HepG2 (cell line): ENCODE results near the gene ELAVL4. TPM values are rescaled to one million over a fixed set of nuclear protein-coding genes. Genes with fewer than 3 reads are reported as not detected.

Source experiments
- ATAC-seq: fragments of 200-7000 bp; cut with Tn5 transposase; 3 replicates; pipeline ENCODE4 v1.9.1; 2020; ENCODE audit warnings: mild to moderate bottlenecking, moderate library complexity
- BruUV-seq: library from RNA; stranded (reverse); fragments of 400-500 nt; replicated peaks from 2 replicates; lab custom pipeline; 2021; lab: Mats Ljungman, UMichigan
- CTCF ChIA-PET: fragments of 300-600 bp; formaldehyde crosslinking; extraction: SDS; loops from one replicate; lab custom pipeline; 2021; ENCODE audit warnings: low total read pairs, inconsistent platforms, low intra/inter-chr PET ratio; lab: Yijun Ruan, JAX
- POLR2A ChIA-PET: fragments of 350-600 bp; sonication (Branson Sonifier 250); formaldehyde crosslinking; loops from one replicate; lab custom pipeline; 2020; ENCODE audit warnings: antibody characterized with exemption, inconsistent platforms; lab: Yijun Ruan, JAX
- DNase-seq: peaks from one replicate; pipeline ENCODE4 v3.0.0-alpha.2; 2015; ENCODE audit warnings: low spot score
- FAIRE-seq: peaks from 3 replicates; lab custom pipeline; 2011; peaks lifted over from hg19 to GRCh38; lab: Jason Lieb, UNC
- H2AFZ ChIP-seq: one replicate; pipeline ENCODE4 v1.6.1; 2011; ENCODE audit warnings: low read length, inconsistent platforms
- H3K27ac ChIP-seq: fragments of 300-600 bp; 3 replicates; pipeline ENCODE4 v1.8.0; 2011; ENCODE audit warnings: mixed run types, mild to moderate bottlenecking, mixed read lengths, low read length, inconsistent platforms; ENCODE audit not compliant: insufficient read depth; ENCODE audit errors: extremely low read length
- H3K27me3 ChIP-seq, 2 experiments: fragments of 200-600 bp in 1 of 2; 2 replicates in 1 of 2; 3 replicates in 1 of 2; pipeline versions ENCODE4 v1.6.0 to v1.8.0; 2011; ENCODE audit warnings: low read length in 2 of 2, mild to moderate bottlenecking in 2 of 2, moderate library complexity in 2 of 2, inconsistent platforms in 1 of 2; ENCODE audit not compliant: insufficient read depth in 2 of 2, control insufficient read depth in 1 of 2
- H3K36me3 ChIP-seq, 2 experiments: fragments of 200-600 bp in 1 of 2; replicated peaks in 1 of 2; 2 replicates in 1 of 2; 3 replicates in 1 of 2; pipeline versions ENCODE4 v1.5.1 to v1.8.0; 2011; ENCODE audit warnings: low read length in 2 of 2, inconsistent platforms in 1 of 2; ENCODE audit not compliant: insufficient read depth in 2 of 2, control insufficient read depth in 1 of 2
- H3K4me1 ChIP-seq: 2 replicates; pipeline ENCODE4 v1.5.1; 2012; ENCODE audit warnings: low read length, inconsistent platforms; ENCODE audit not compliant: insufficient read depth
- H3K4me2 ChIP-seq: 2 replicates; pipeline ENCODE4 v1.6.0; 2011; ENCODE audit warnings: low read depth, low read length, inconsistent platforms
- H3K4me3 ChIP-seq, 3 experiments: fragments of 200-600 bp in 1 of 3; sonication (generic), shearing (Covaris generic) in 1 of 3; replicated peaks in 1 of 3; 2 replicates each; pipeline ENCODE4 v1.5.1; 2011 to 2016; ENCODE audit warnings: low read length in 3 of 3, inconsistent platforms in 2 of 3, low read depth in 2 of 3, mild to moderate bottlenecking in 2 of 3, control low read depth in 1 of 3, mixed read lengths in 1 of 3; ENCODE audit not compliant: insufficient read depth in 1 of 3
- H3K79me2 ChIP-seq: one replicate; pipeline ENCODE4 v1.6.1; 2011; ENCODE audit warnings: low read length, inconsistent platforms; ENCODE audit not compliant: insufficient read depth
- H3K9ac ChIP-seq: 2 replicates; pipeline ENCODE4 v1.6.0; 2011; ENCODE audit warnings: mild to moderate bottlenecking, low read depth, low read length, inconsistent platforms; ENCODE audit not compliant: insufficient read depth
- H3K9me3 ChIP-seq: 2 replicates; pipeline ENCODE4 v1.5.1; 2012; ENCODE audit warnings: mild to moderate bottlenecking, low read length
- H4K20me1 ChIP-seq: 2 replicates; pipeline ENCODE4 v1.6.0; 2011; ENCODE audit warnings: inconsistent platforms, mild to moderate bottlenecking, low read length, moderate library complexity; ENCODE audit not compliant: insufficient read depth
- BRD4 ChIP-seq: sonication (generic); formaldehyde crosslinking; IDR thresholded peaks from 2 replicates; pipeline ENCODE4 v1.4.0; 2020; ENCODE audit warnings: missing genetic modification reagents
- CBX2 ChIP-seq, 2 experiments: fragments of 200-600 bp in 1 of 2; sonication (generic); formaldehyde crosslinking in 1 of 2; IDR thresholded peaks; 2 replicates each; pipeline versions ENCODE4 v1.7.0 to v1.8.1; 2018 to 2022; ENCODE audit warnings: low read depth in 2 of 2, low read length in 1 of 2, mild to moderate bottlenecking in 1 of 2, missing genetic modification reagents in 1 of 2
- ERF ChIP-seq: IDR thresholded peaks from 2 replicates; pipeline ENCODE4 v1.6.1; 2018; ENCODE audit warnings: missing biosample characterization, missing genetic modification reagents
- JUNB ChIP-seq: sonication (generic); formaldehyde crosslinking; IDR thresholded peaks from 2 replicates; pipeline ENCODE4 v1.8.0; 2022; ENCODE audit warnings: missing genetic modification reagents, mild to moderate bottlenecking, borderline replicate concordance
- MAFF ChIP-seq: IDR thresholded peaks from 2 replicates; pipeline ENCODE4 v1.6.1; 2011; ENCODE audit warnings: low read depth, low read length, improper control_type of control experiment
- NFYB ChIP-seq: sonication (generic); formaldehyde crosslinking; IDR thresholded peaks from 2 replicates; pipeline ENCODE4 v1.4.0; 2020; ENCODE audit warnings: missing genetic modification reagents
- SAFB2 ChIP-seq: sonication (generic); formaldehyde crosslinking; IDR thresholded peaks from 2 replicates; pipeline ENCODE4 v1.5.1; 2020; ENCODE audit warnings: missing genetic modification reagents, low read depth, mild to moderate bottlenecking, borderline replicate concordance
- SALL1 ChIP-seq: sonication (generic); formaldehyde crosslinking; IDR thresholded peaks from 2 replicates; pipeline ENCODE4 v1.8.0; 2022; ENCODE audit warnings: mild to moderate bottlenecking, missing genetic modification reagents
- ZMYM3 ChIP-seq: sonication (generic); formaldehyde crosslinking; IDR thresholded peaks from 2 replicates; pipeline ENCODE4 v1.5.1; 2020; ENCODE audit warnings: mild to moderate bottlenecking, missing genetic modification reagents
- ZNF652 ChIP-seq: IDR thresholded peaks from 2 replicates; pipeline ENCODE4 v1.6.1; 2016; ENCODE audit warnings: low read depth, borderline replicate concordance
- WGBS: methylation state at CpG from one replicate; pipeline ENCODE4 v1.1.6; 2017; ENCODE audit warnings: low lambda C conversion rate; 5-methylcytosine and 5-hydroxymethylcytosine counted together
- in situ Hi-C: cut with HindIII; loops from 2 replicates; pipeline ENCODE4 v1.10.0; 2017; ENCODE audit warnings: low pct_unique_long_range_greater_than_20kb; ENCODE audit not compliant: extremely low pct_ligation_motif_present
- intact Hi-C: fragments of 100-400 bp; cut with micrococcal nuclease; formaldehyde crosslinking; loops from one replicate; pipeline ENCODE4 v1.10.0; 2022; ENCODE audit not compliant: unreplicated experiment
- polyA plus RNA-seq, 8 experiments: library from polyadenylated mRNA; depleted of rRNA in 3 of 8; stranded (reverse) in 7 of 8; unstranded in 1 of 8; fragments of >200 nt; fragmentation: Illumina TruSeq in 4 of 8; extraction: Trizol in 4 of 8; gene quantifications; 2 replicates each; pipeline versions ENCODE4 v1.2.1 to v1.2.3, GENCODE V29; 2011 to 2016; ENCODE audit warnings: low read depth in 4 of 8, missing spikeins in 1 of 8, mixed read lengths in 1 of 8; ENCODE audit not compliant: insufficient read depth in 1 of 8
- total RNA-seq, 5 experiments: library from RNA; depleted of rRNA; stranded (reverse); fragments of >200 nt; fragmentation: Illumina TruSeq; extraction: Trizol; gene quantifications; 2 replicates each; pipeline ENCODE4 v1.2.3, GENCODE V29; 2016; ENCODE audit warnings: low read depth in 1 of 5
- TF ChIP-seq, protein P1 (sequence below): sonication (generic); formaldehyde crosslinking; conservative IDR thresholded peaks from 2 replicates; pipeline ENCODE4 v1.4.0; 2020; ENCODE audit warnings: missing genetic modification reagents

ELAVL4 gene
- total and polyA plus RNA-seq, 2 of the 13 experiments (the other 11 are each of a cell fraction or from before 2014, with no cell fraction given): not detected

DNA sequence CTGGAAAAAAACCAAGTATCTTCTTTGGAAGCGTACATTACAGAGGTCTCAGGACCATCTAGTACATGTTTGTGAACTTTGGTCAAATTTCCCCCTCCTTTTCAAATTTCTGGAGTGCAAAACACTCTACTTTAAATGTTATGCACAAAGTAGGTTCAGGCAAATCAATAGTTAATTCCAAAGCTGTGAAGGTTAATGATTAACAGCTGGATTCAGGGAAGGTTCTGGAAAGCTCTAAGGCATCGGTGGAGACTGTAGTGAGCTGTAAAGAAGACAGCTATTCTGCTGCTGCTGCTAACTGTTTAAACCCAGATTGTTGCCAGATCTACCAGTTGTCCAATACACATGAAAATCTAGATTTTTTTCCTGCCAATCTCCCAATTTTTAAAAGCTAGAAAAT is 70.9 kb downstream of the ELAVL4 start:
- H2AFZ ChIP-seq: no peak overlapping the region
- H3K79me2 ChIP-seq: no peaks in the 10 kb centered on the region
- no peak overlapping the region for H3K4me2 ChIP-seq
- no peak overlapping the region for H3K9ac ChIP-seq
- ATAC-seq (no peak), FAIRE-seq (no peak), DNase-seq (no peak)
- 0% methylated on average over 2 of the region's 2 CpGs for WGBS
- H3K9me3 ChIP-seq: no peaks in the 10 kb centered on the region
- no peaks in the 10 kb centered on the region; a peak in 1 of 5 replicates for H3K27me3 ChIP-seq
- no TSS peak for BruUV-seq
- H4K20me1 ChIP-seq: no peaks in the 10 kb centered on the region
- intact Hi-C loops: no loop called here
- ChIA-PET POLR2A (no interaction called here), CTCF (no interaction called here)
- no peaks in the 10 kb centered on the region for H3K36me3 ChIP-seq
- no peak for TF ChIP-seq ERF (CRISPR knock-in tag)
- TF ChIP-seq ZNF652 (CRISPR knock-in tag): peak; percentile 77
- H3K27ac ChIP-seq: no peak overlapping the region
- in situ Hi-C loops: no loop called here
- no peaks in the 10 kb centered on the region for H3K4me1 ChIP-seq
- H3K4me3 ChIP-seq: no peak overlapping the region

DNA sequence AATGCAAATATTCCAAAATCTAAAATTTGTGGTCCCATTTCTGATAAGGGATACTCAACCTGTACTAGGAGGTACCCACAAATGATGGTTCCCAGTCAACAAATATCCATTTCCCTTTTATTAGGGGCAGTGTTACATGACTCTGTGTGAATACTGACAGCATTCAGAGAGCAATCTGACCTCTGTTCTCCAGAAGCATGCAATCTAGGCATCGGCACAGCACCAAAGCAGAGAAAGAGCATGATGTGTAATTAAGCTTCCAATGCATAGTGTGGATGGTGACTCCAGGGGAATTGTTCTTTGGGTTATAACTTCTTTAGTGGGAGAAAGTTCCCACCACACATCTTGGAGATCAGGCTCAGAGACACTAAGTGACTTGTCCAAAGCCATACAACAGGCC is 71.6 kb downstream of the ELAVL4 start:
- H3K36me3 ChIP-seq: no peaks in the 10 kb centered on the region
- CTCF ChIA-PET: no interaction called here
- TF ChIP-seq ZMYM3 (CRISPR knock-in tag): no peak
- TF ChIP-seq JUNB: no peak
- TF ChIP-seq SALL1 (CRISPR knock-in tag): no peak
- no peak for TF ChIP-seq CBX2 (IDR thresholded peaks at IDR 0.05; ENCODE audit: low read depth, low read length)
- no peak for TF ChIP-seq CBX2 (CRISPR knock-in tag; IDR thresholded peaks at IDR 0.05; ENCODE audit: low read depth)
- TF ChIP-seq MAFF: no peak
- TF ChIP-seq SAFB2 (CRISPR knock-in tag): no peak
- TF ChIP-seq BRD4 (CRISPR knock-in tag): no peak
- TF ChIP-seq, protein P1, sequence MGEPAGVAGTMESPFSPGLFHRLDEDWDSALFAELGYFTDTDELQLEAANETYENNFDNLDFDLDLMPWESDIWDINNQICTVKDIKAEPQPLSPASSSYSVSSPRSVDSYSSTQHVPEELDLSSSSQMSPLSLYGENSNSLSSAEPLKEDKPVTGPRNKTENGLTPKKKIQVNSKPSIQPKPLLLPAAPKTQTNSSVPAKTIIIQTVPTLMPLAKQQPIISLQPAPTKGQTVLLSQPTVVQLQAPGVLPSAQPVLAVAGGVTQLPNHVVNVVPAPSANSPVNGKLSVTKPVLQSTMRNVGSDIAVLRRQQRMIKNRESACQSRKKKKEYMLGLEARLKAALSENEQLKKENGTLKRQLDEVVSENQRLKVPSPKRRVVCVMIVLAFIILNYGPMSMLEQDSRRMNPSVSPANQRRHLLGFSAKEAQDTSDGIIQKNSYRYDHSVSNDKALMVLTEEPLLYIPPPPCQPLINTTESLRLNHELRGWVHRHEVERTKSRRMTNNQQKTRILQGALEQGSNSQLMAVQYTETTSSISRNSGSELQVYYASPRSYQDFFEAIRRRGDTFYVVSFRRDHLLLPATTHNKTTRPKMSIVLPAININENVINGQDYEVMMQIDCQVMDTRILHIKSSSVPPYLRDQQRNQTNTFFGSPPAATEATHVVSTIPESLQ (CRISPR knock-in tag): no peak
- TF ChIP-seq NFYB (CRISPR knock-in tag): no peak
- TF ChIP-seq ERF (CRISPR knock-in tag): no peak
- TF ChIP-seq, all 625 proteins: peak for 0
- in situ Hi-C loops (no loop called here), intact Hi-C loops (no loop called here)
- no peak overlapping the region for H2AFZ ChIP-seq
- no peaks in the 10 kb centered on the region; a peak in 1 of 5 replicates for H3K27me3 ChIP-seq
- no TSS peak for BruUV-seq
- FAIRE-seq (no peak), ATAC-seq (no peak), DNase-seq (no peak)
- no peak overlapping the region for H3K4me3 ChIP-seq
- POLR2A ChIA-PET: no interaction called here
- H3K4me2 ChIP-seq: no peak overlapping the region
- no peaks in the 10 kb centered on the region for H3K9me3 ChIP-seq
- no peak overlapping the region for H3K27ac ChIP-seq
- no CpG with 5 or more reads among the region's 1 CpG for WGBS
- H3K4me1 ChIP-seq: no peaks in the 10 kb centered on the region
- H3K9ac ChIP-seq: no peak overlapping the region
- no peaks in the 10 kb centered on the region for H3K79me2 ChIP-seq
- H4K20me1 ChIP-seq: no peaks in the 10 kb centered on the region
